ENCODE data around the gene UBXN7. TPM values are rescaled to one million over a fixed set of nuclear protein-coding genes. Genes with fewer than 3 reads are reported as not detected.
"Not testable (repeated sequence)": the region's sequence is repeated elsewhere in the genome, so short reads cannot be mapped to it uniquely, and the experiment has no call there.

UBXN7 gene
- total and polyA plus RNA-seq, 2 of the 4 experiments (the other 2 are of a cell fraction): 8.6 to 16.1 TPM

DNA sequence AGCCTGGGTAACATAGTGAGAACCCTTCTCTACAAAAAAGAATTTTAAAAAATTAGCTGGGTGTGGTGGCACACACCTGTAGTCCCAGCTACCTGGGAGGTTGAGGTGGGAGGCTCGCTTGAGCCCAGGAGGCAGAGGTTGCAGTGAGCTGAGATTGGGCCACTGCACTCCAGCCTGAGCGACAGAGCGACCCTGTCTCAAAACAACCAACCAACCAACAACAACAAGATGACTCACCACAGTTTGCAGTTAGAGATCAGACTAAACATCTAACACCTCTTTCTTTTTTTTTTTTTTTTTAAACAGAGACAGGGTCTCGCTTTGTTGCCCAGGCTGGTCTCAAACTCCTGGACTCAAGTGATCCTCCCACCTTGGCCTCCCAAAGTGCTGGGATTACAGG lies 73.7 kb downstream of the UBXN7 start:
- H2BK120ac ChIP-seq (ENCODE audit: low read depth, low read length); BruUV-seq (replicated peaks); POLR2A ChIA-PET (ENCODE audit: unreplicated experiment); H2BK15ac ChIP-seq (ENCODE audit: low read depth, low read length); H2BK5ac ChIP-seq (ENCODE audit: low read depth, low read length, poor library complexity, severe bottlenecking); H3K4ac ChIP-seq (ENCODE audit: low read depth, low read length); H2BK20ac ChIP-seq (ENCODE audit: low read depth, low read length); H4K91ac ChIP-seq (ENCODE audit: insufficient read depth, low read depth, low read length); H4K20me1 ChIP-seq (ENCODE audit: insufficient read depth, low read length); H2AK9ac ChIP-seq (replicated peaks; ENCODE audit: low read depth, low read length, poor library complexity); H3K27me3 ChIP-seq (ENCODE audit: control insufficient read depth, insufficient read depth, low read length); H3K18ac ChIP-seq (ENCODE audit: low read depth, low read length); H3K4me2 ChIP-seq (ENCODE audit: low read depth, low read length); H3K9me1 ChIP-seq (ENCODE audit: insufficient read depth, low read length); H2AK5ac ChIP-seq (ENCODE audit: low read depth, low read length); H3K9me3 ChIP-seq (ENCODE audit: control insufficient read depth, insufficient read depth, low read length); H3K4me3 ChIP-seq (ENCODE audit: insufficient read depth, low read depth, low read length); H2AFZ ChIP-seq (replicated peaks; ENCODE audit: low read length, poor library complexity); H3K9ac ChIP-seq (ENCODE audit: low read depth, low read length); H4K5ac ChIP-seq (ENCODE audit: low read depth, low read length); dilution Hi-C loops (cut with HindIII; ENCODE audit: low sequenced_read_pairs, unreplicated experiment); H4K8ac ChIP-seq (ENCODE audit: low read depth in 2 of 2, low read length in 2 of 2); CTCF ChIA-PET; H3K14ac ChIP-seq (replicated peaks; ENCODE audit: low read depth, low read length); H3K27ac ChIP-seq (ENCODE audit: insufficient read depth, low read length); intact Hi-C loops (cut with micrococcal nuclease); H3K56ac ChIP-seq (ENCODE audit: extremely low read depth, insufficient read depth, low read length); H3K23ac ChIP-seq (ENCODE audit: low read depth, low read length); in situ Hi-C loops (cut with MboI; ENCODE audit: low sequenced_read_pairs); ATAC-seq (ENCODE audit: low read depth); DNase-seq; H3K4me1 ChIP-seq (ENCODE audit: control insufficient read depth, insufficient read depth, low read length): not testable (repeated sequence)
- Histone ChIP-seq H3K36me3 (ENCODE audit: control insufficient read depth, insufficient read depth, low read length) (peaks cover 58% of the 10 kb centered on the region), H3K79me1 (ENCODE audit: low read depth in 1 of 2, low read length in 2 of 2) (peaks cover 5 to 17% of the 10 kb centered on the region in 2 experiments; a peak in 3 of 4 replicates)
- WGBS, 2 experiments (ENCODE audit: extremely low coverage in 2 of 2, insufficient read length in 1 of 2): no CpG with 5 or more reads among the region's 4 CpGs
